CD4-positive, alpha-beta T cell treated with Interleukin-2 at 100 ng/mL for 4 hours (primary cell): Measurements from ENCODE around the gene JPH2.
"Not testable (repeated sequence)": the region's sequence is repeated elsewhere in the genome, so short reads cannot be mapped to it uniquely, and the experiment has no call there.

ENCODE experiments used
- DNase-seq: peaks from one replicate; pipeline ENCODE4 v3.0.0-alpha.2; 2020; ENCODE audit warnings: low spot score

The JPH2 gene

GRCh38 chr20:44211177-44212039 lies 24.4 kb upstream of the JPH2 start:
- no peak for DNase-seq

GRCh38 chr20:44210406-44211176 lies 23.6 kb upstream of the JPH2 start, which contains the start of gene OSER1:
Gene OSER1 (minus strand): TSS chr20:44210771. CDS start chr20:44206957, 3,814 bp downstream.
- DNase-seq, result peak; percentile 97

- DNase-seq, result no peak
Observed at GRCh38 chr20:44209686-44210405, 22.9 kb upstream of the JPH2 start.

- no peak for DNase-seq
Observed at GRCh38 chr20:44208770-44209169, 21.8 kb upstream of the JPH2 start.

GRCh38 chr20:44208165-44208564 lies 21.2 kb upstream of the JPH2 start:
- DNase-seq, result no peak

GRCh38 chr20:44207126-44207723 lies 20.2 kb upstream of the JPH2 start:
- no peak for DNase-seq

- DNase-seq, result no peak
Observed at GRCh38 chr20:44206132-44206531, 19.1 kb upstream of the JPH2 start.

GRCh38 chr20:44204832-44205215 lies 17.8 kb upstream of the JPH2 start:
- no peak for DNase-seq

GRCh38 chr20:44204156-44204831 lies 17.3 kb upstream of the JPH2 start:
- DNase-seq, result no peak

- DNase-seq, result no peak
Observed at GRCh38 chr20:44203161-44203560, 16.2 kb upstream of the JPH2 start.

- DNase-seq, result no peak
Observed at GRCh38 chr20:44200983-44201382, 14.0 kb upstream of the JPH2 start.

- no peak for DNase-seq
Observed at GRCh38 chr20:44200371-44200770, 13.4 kb upstream of the JPH2 start.

- DNase-seq, result no peak
Observed at GRCh38 chr20:44199877-44200276, 12.9 kb upstream of the JPH2 start.

GRCh38 chr20:44198872-44199271 lies 11.9 kb upstream of the JPH2 start:
- peak; percentile 61 for DNase-seq

- no peak for DNase-seq
Observed at GRCh38 chr20:44196271-44196670, 9.3 kb upstream of the JPH2 start.

- no peak for DNase-seq
Observed at GRCh38 chr20:44195605-44196004, 8.6 kb upstream of the JPH2 start.

- no peak for DNase-seq
Observed at GRCh38 chr20:44193801-44194200, 6.8 kb upstream of the JPH2 start.

GRCh38 chr20:44191640-44192039 lies 4.7 kb upstream of the JPH2 start:
- DNase-seq, result not testable (repeated sequence)

- peak; percentile 60 for DNase-seq
Observed at GRCh38 chr20:44190197-44190852, 3.3 kb upstream of the JPH2 start.

- DNase-seq, result no peak
Observed at GRCh38 chr20:44188752-44189151, 1.8 kb upstream of the JPH2 start.
